Psoas muscle (tissue), 8 donors: ENCODE measurements around the gene CC2D1B. TPM values are rescaled to one million over a fixed set of nuclear protein-coding genes. Genes with fewer than 3 reads are reported as not detected.

Source experiments
- ATAC-seq, 4 donors: fragments of 200-7000 bp; cut with Tn5 transposase; one replicate each; pipeline ENCODE4 v1.9.1; 2020; ENCODE audit warnings: moderate library complexity in 3 of 4, mild to moderate bottlenecking in 2 of 4
- DNase-seq, 2 donors: peaks; one replicate each; pipeline ENCODE4 v3.0.0-alpha.2; 2020
- H3K27ac ChIP-seq: fragments of 200-600 bp; one replicate; pipeline ENCODE4 v1.8.0; 2022
- H3K27me3 ChIP-seq, 3 donors: fragments of 200-600 bp in 1 of 3; one replicate each; pipeline versions ENCODE4 v1.6.1 to v1.8.0; 2013 to 2022; ENCODE audit warnings: low read length in 2 of 3, mild to moderate bottlenecking in 2 of 3, moderate library complexity in 1 of 3; ENCODE audit not compliant: insufficient read depth in 3 of 3
- H3K36me3 ChIP-seq, 2 donors: fragments of 200-600 bp in 1 of 2; one replicate each; pipeline versions ENCODE4 v1.6.1 to v1.8.0; 2013 to 2022; ENCODE audit warnings: low read depth in 1 of 2, mild to moderate bottlenecking in 1 of 2, moderate library complexity in 1 of 2; ENCODE audit not compliant: insufficient read depth in 1 of 2
- H3K4me1 ChIP-seq: fragments of 200-600 bp; one replicate; pipeline ENCODE4 v1.8.0; 2022
- H3K4me3 ChIP-seq: fragments of 200-600 bp; one replicate; pipeline ENCODE4 v1.8.0; 2022; ENCODE audit warnings: mild to moderate bottlenecking
- H3K9me3 ChIP-seq: fragments of 200-600 bp; one replicate; pipeline ENCODE4 v1.8.0; 2022
- CTCF ChIP-seq: fragments of 200-600 bp; IDR thresholded peaks from one replicate; pipeline ENCODE4 v1.8.0; 2022; ENCODE audit warnings: antibody characterized with exemption
- WGBS, 3 donors: extraction: QIAGEN DNeasy Blood & Tissue Kit; methylation state at CpG; one replicate each; pipeline versions ENCODE4 v1.1.6 to v1.1.7; 2013; 5-methylcytosine and 5-hydroxymethylcytosine counted together
- intact Hi-C, 2 donors: fragments of 100-400 bp; cut with DNase I; formaldehyde crosslinking; loops; one replicate each; pipeline versions ENCODE4 v1.11.0 to v1.14.2; 2022
- polyA plus RNA-seq, 3 donors: library from polyadenylated mRNA; stranded (reverse); fragments of 200-250 nt; gene quantifications; one replicate each; pipeline ENCODE4 v1.2.3, GENCODE V29; 2013
- total RNA-seq, 4 donors: library from RNA; stranded (reverse); fragmentation: NEBNext Ultra II Directional in 2 of 4; extraction: Animal tissue kit (Norgen Biotek cat#: 25700) in 2 of 4; gene quantifications; one replicate each; pipeline versions ENCODE4 v1.2.1 to v1.2.4, GENCODE V29; 2021 to 2023
- donor health status: healthy with polysubstance abuse.
- donor health status: DM: no; HTN: no; CAD: no; lungs with moderate emphysema.
- donor health status: Bipolar disorder and iron deficiency.
- donor health status: healthy.
- donor health status: DM: yes; HTN: yes; CAD: no.
- donor health status: DM: no; HTN: no; CAD: no.
- donor health status: DM: no; HTN: no; CAD: no.
- donor health status: DM: yes; HTN: yes; CAD: no.

The CC2D1B gene
- total and polyA plus RNA-seq, 7 donors = 21.9 to 47.8 (median 31.7) TPM

GRCh38 chr1:52305417-52306226, 60.4 kb downstream of the CC2D1B start:
- Histone ChIP-seq H3K36me3 (peaks cover 0 to 38% of the 10 kb centered on the region in 2 donors), H3K4me1 (no peaks in the 10 kb centered on the region), H3K27ac (no peak overlapping the region), H3K27me3 (no peaks in the 10 kb centered on the region), H3K9me3 (no peaks in the 10 kb centered on the region), H3K4me3 (no peak overlapping the region)
- TF ChIP-seq CTCF = no peak
- ATAC-seq (no peak), DNase-seq (no peak)
- 90 to 93% (median 92%) methylated on average over 13 of the region's 13 CpGs for WGBS, 3 donors
- intact Hi-C loops = no loop called here

Other genes with a start within 250 kb of the CC2D1B start
- gene ZFYVE9, start 224.1 kb downstream of the CC2D1B start, total RNA-seq = 10 to 100 TPM; 29.9 to 39.1 (median 32.0) TPM
- gene ZFYVE9, start 224.1 kb downstream of the CC2D1B start, polyA plus RNA-seq = 10 to 100 TPM; 14.7 to 35.6 (median 22.0) TPM
- gene ORC1, start 38.2 kb upstream of the CC2D1B start, total RNA-seq = under 1 TPM; 0.10 to 0.25 (median 0.19) TPM
- 1 to 10 TPM in 1 of 3 donors, under 1 TPM in 2; 0.17 to 6.0 (median 0.39) TPM for gene ORC1, start 38.2 kb upstream of the CC2D1B start, polyA plus RNA-seq
- 10 to 100 TPM; 11.6 to 25.6 (median 17.6) TPM for gene PRPF38A, start 38.4 kb upstream of the CC2D1B start, total RNA-seq
- gene PRPF38A, start 38.4 kb upstream of the CC2D1B start, polyA plus RNA-seq = 10 to 100 TPM in 2 of 3 donors, 1 to 10 TPM in 1; 7.1 to 25.1 (median 16.2) TPM
- 10 to 100 TPM; 44.3 to 70.5 (median 54.6) TPM for gene TUT4, start 186.9 kb upstream of the CC2D1B start, total RNA-seq
- 10 to 100 TPM; 13.3 to 50.8 (median 38.2) TPM for gene TUT4, start 186.9 kb upstream of the CC2D1B start, polyA plus RNA-seq
- gene GPX7, start 236.2 kb upstream of the CC2D1B start, total RNA-seq = 10 to 100 TPM in 2 of 4 donors, 1 to 10 TPM in 2; 5.6 to 12.2 (median 10.2) TPM
- gene GPX7, start 236.2 kb upstream of the CC2D1B start, polyA plus RNA-seq = 1 to 10 TPM; 3.6 to 7.9 (median 7.7) TPM